Heart right ventricle (tissue), 16 donors: Measurements from ENCODE around the gene CLK4. TPM values are rescaled to one million over a fixed set of nuclear protein-coding genes. Genes with fewer than 3 reads are reported as not detected.
"Not testable (repeated sequence)": the region's sequence is repeated elsewhere in the genome, so short reads cannot be mapped to it uniquely, and the experiment has no call there.

Experiments used
- ATAC-seq, 8 donors: fragments of 200-7000 bp; cut with Tn5 transposase; one replicate each; pipeline ENCODE4 v1.9.1; 2020; ENCODE audit warnings: mild to moderate bottlenecking in 8 of 8, moderate library complexity in 8 of 8, moderate number of reproducible peaks in 1 of 8
- DNase-seq, 2 donors: peaks; one replicate each; pipeline ENCODE4 v3.0.0-alpha.2; 2020
- H3K27ac ChIP-seq, 10 donors: fragments of 200-600 bp; sonication (generic) in 2 of 10; one replicate each; pipeline versions ENCODE4 v1.5.0 to v1.8.0; 2020 to 2022; ENCODE audit warnings: mild to moderate bottlenecking in 3 of 10
- H3K27me3 ChIP-seq, 7 donors: fragments of 200-600 bp; one replicate each; pipeline ENCODE4 v1.8.0; 2021 to 2022; ENCODE audit warnings: mild to moderate bottlenecking in 2 of 7
- H3K36me3 ChIP-seq, 9 donors: fragments of 200-600 bp; sonication (generic) in 1 of 9; one replicate each; pipeline versions ENCODE4 v1.5.0 to v1.8.0; 2020 to 2022; ENCODE audit warnings: mild to moderate bottlenecking in 2 of 9
- H3K4me1 ChIP-seq, 9 donors: fragments of 200-600 bp; sonication (generic) in 1 of 9; one replicate each; pipeline versions ENCODE4 v1.5.0 to v1.8.0; 2020 to 2022; ENCODE audit warnings: mild to moderate bottlenecking in 4 of 9
- H3K4me3 ChIP-seq, 10 donors: fragments of 200-600 bp; sonication (generic) in 2 of 10; one replicate each; pipeline versions ENCODE4 v1.5.0 to v1.8.0; 2020 to 2022; ENCODE audit warnings: mild to moderate bottlenecking in 7 of 10, moderate library complexity in 2 of 10
- H3K9me3 ChIP-seq, 11 donors: fragments of 200-600 bp in 10 of 11; sonication (generic) in 2 of 11; one replicate each; pipeline versions ENCODE4 v1.5.0 to v1.8.0; 2013 to 2022; ENCODE audit warnings: mild to moderate bottlenecking in 2 of 11, control low read depth in 1 of 11, moderate library complexity in 1 of 11
- CTCF ChIP-seq, 9 donors: fragments of 200-600 bp; sonication (generic) in 2 of 9; IDR thresholded peaks; one replicate each; pipeline versions ENCODE4 v1.5.0 to v1.8.0; 2021 to 2022; ENCODE audit warnings: antibody characterized with exemption in 9 of 9, mild to moderate bottlenecking in 5 of 9, moderate library complexity in 1 of 9
- WGBS, 2 donors: extraction: QIAGEN DNeasy Blood & Tissue Kit; methylation state at CpG; one replicate each; pipeline ENCODE4 v1.1.7; 2013; ENCODE audit warnings: inconsistent platforms in 1 of 2; 5-methylcytosine and 5-hydroxymethylcytosine counted together
- intact Hi-C, 10 donors: fragments of 100-400 bp; cut with DNase I; formaldehyde crosslinking; loops; one replicate each; pipeline versions ENCODE4 v1.11.1 to v1.14.2; 2022
- polyA plus RNA-seq, 2 donors: library from polyadenylated mRNA; stranded (reverse); fragments of 200-250 nt; gene quantifications; one replicate each; pipeline ENCODE4 v1.2.3, GENCODE V29; 2013
- total RNA-seq, 10 donors: library from RNA; stranded (reverse); fragmentation: NEBNext Ultra II Directional in 3 of 10; extraction: Animal tissue kit (Norgen Biotek cat#: 25700) in 3 of 10; gene quantifications; one replicate each; pipeline versions ENCODE4 v1.2.1 to v1.2.4, GENCODE V29; 2021 to 2023
- donor health status: Arrhythmogenic right ventricular cardiomyopathy.
- donor health status: ischemic (EF 13 %, LVEDD 7.1; RV severe dilation, severe dysfunction).
- donor health status: healthy with polysubstance abuse.
- donor health status: DM: no; HTN: yes; CAD: no.
- donor health status: DM: no; HTN: no; CAD: no.
- donor health status: ischemic (EF 25% LVEDD 6.9; RV normal size, moderate dysfunction).
- donor health status: ischemic (EF 25% LVEDD 5.7; RV mildly dilated, moderate dysfunction).
- donor health status: healthy.
- donor health status: DM: yes; HTN: yes; CAD: no.
- donor health status: Ischemic cardiomyopathy.
- donor health status: ischemic (EF 35%, LVEDD 5.7; RV mildly dilated, moderate dysfunction).
- donor health status: nonischemic (EF 11% LVEDD 7.7; RV severe dilation, severe dysfunction).
- donor health status: DM: yes; HTN: yes; CAD: no.
- donor health status: PGD.
- donor health status: ischemic (EF 29% LVEDD 5.4; RV normal size, mild dysfunction).
- donor health status: nonischemic (EF 23%, LVEDD 6.1; RV moderate dilation, normal function).

Gene CLK4
- total and polyA plus RNA-seq, 12 donors, result 6.0 to 67.0 (median 15.5) TPM

- 68 to 78% methylated on average over 8 of the region's 8 CpGs for WGBS, 2 donors
- H3K9me3 ChIP-seq, result peaks cover 0 to under 1% (median 0%) of the 10 kb centered on the region in 11 donors
- ATAC-seq, result no peak
- no peak overlapping the region for H3K27ac ChIP-seq
- TF ChIP-seq CTCF (IDR thresholded peaks at IDR 0.05), result no peak
- H3K36me3 ChIP-seq, result peaks cover 0 to under 1% (median 0%) of the 10 kb centered on the region in 9 donors
- H3K4me1 ChIP-seq, result peaks cover 3 to 36% (median 28%) of the 10 kb centered on the region in 9 donors
- peaks cover 0 to 45% (median 10%) of the 10 kb centered on the region in 7 donors for H3K27me3 ChIP-seq
- no peak overlapping the region for H3K4me3 ChIP-seq
- intact Hi-C loops, result loop anchor here in 3 of 10 donors (2.0 to 10.0 kb wide), 3 partner anchors 36 to 304 kb away; no protein-coding TSS in a partner anchor
- DNase-seq, result no peak
Measured at GRCh38 chr5:178588769-178589168, 38.1 kb downstream of the CLK4 start.

GRCh38 chr5:178587763-178588611 is 38.9 kb downstream of the CLK4 start:
- intact Hi-C loops, result loop anchor here in 3 of 10 donors (2.0 to 10.0 kb wide), 3 partner anchors 35 to 303 kb away; no protein-coding TSS in a partner anchor
- ATAC-seq (no peak), DNase-seq (no peak)
- Histone ChIP-seq H3K4me1 (peaks cover 3 to 36% (median 28%) of the 10 kb centered on the region in 9 donors), H3K27me3 (peaks cover 0 to 45% (median 10%) of the 10 kb centered on the region in 7 donors), H3K27ac (no peak overlapping the region), H3K4me3 (no peak overlapping the region), H3K36me3 (no peaks in the 10 kb centered on the region), H3K9me3 (no peaks in the 10 kb centered on the region)
- no peak for TF ChIP-seq CTCF (IDR thresholded peaks at IDR 0.05)
- 38 to 46% methylated on average over 13 of the region's 13 CpGs for WGBS, 2 donors

GRCh38 chr5:178586396-178586795 is 40.5 kb downstream of the CLK4 start:
- intact Hi-C loops, result loop anchor here in 2 of 10 donors (5.0 to 10.0 kb wide), 2 partner anchors 124 to 302 kb away; no protein-coding TSS in a partner anchor
- Histone ChIP-seq H3K4me3 (no peak overlapping the region), H3K27ac (no peak overlapping the region), H3K27me3 (peaks cover 0 to 40% (median 10%) of the 10 kb centered on the region in 7 donors), H3K9me3 (no peaks in the 10 kb centered on the region), H3K36me3 (no peaks in the 10 kb centered on the region), H3K4me1 (peaks cover 3 to 36% (median 28%) of the 10 kb centered on the region in 9 donors)
- no peak for ATAC-seq
- no peak for DNase-seq
- 75 to 80% methylated on average over 2 of the region's 2 CpGs for WGBS, 2 donors
- no peak for TF ChIP-seq CTCF (IDR thresholded peaks at IDR 0.05)

GRCh38 chr5:178585421-178585820 is 41.4 kb downstream of the CLK4 start:
- ATAC-seq, result peak in 7 of 8 donors; percentile 17 to 97 (median 87)
- not testable (repeated sequence) for H3K4me3 ChIP-seq, H3K27ac ChIP-seq, H3K36me3 ChIP-seq, H3K9me3 ChIP-seq
- peak; percentile 40 to 55 for DNase-seq
- 86 to 89% methylated on average over 11 of the region's 11 CpGs for WGBS, 2 donors
- Histone ChIP-seq H3K27me3 (peaks cover 0 to 31% (median 10%) of the 10 kb centered on the region in 7 donors), H3K4me1 (peaks cover 3 to 26% (median 19%) of the 10 kb centered on the region in 9 donors)
- intact Hi-C loops, result loop anchor here in 2 of 10 donors (5.0 to 10.0 kb wide), 2 partner anchors 123 to 301 kb away; no protein-coding TSS in a partner anchor
